HG03469 (cell line): Measurements from ENCODE around the gene IBSP.

Experiments
- ATAC-seq: cut with Tn5 transposase; IDR thresholded peaks from one replicate; pipeline ENCODE4 v1.9.1; 2021; ENCODE audit warnings: mild to moderate bottlenecking, moderate library complexity, moderate number of reproducible peaks; ENCODE audit not compliant: unreplicated experiment

Gene IBSP, protein sequence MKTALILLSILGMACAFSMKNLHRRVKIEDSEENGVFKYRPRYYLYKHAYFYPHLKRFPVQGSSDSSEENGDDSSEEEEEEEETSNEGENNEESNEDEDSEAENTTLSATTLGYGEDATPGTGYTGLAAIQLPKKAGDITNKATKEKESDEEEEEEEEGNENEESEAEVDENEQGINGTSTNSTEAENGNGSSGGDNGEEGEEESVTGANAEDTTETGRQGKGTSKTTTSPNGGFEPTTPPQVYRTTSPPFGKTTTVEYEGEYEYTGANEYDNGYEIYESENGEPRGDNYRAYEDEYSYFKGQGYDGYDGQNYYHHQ

DNA sequence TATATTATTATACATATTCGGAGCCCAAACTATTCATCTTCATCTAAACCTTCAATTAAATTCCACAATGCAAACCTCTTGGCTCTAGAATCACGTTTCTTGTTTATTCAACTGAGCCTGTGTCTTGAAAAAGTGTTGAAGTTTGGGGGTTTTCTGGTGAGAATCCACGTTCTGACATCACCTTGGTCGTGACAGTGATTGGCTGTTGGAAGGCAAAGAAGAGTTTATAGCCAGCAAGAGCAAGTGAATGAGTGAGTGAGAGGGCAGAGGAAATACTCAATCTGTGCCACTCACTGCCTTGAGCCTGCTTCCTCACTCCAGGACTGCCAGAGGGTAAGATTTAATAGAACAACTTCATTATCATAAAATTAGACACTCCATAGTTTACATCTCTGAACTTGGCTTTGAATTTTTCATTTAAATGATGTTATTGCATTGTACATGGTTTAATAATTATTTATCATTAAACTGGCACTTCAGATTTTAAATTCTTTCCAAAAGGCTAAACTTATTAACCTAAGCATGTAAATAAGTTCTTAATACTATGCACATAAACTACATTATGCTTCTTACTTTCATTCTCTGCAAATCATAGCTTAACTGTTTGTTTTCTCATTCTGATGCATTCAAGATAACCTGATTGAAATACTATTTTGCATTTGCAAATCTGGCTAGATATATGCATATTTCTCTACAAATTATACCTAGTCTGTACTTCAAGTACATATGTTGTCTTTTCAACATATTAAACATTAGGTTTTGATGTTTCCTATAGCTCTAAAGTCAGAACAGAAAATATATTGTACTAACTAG lies at the start of gene IBSP:
TSS of gene IBSP (plus strand) at position 254 of the 813 bp plus-strand sequence. CDS start 2,808 bp downstream, outside the sequence.
- ATAC-seq, result no peak

DNA sequence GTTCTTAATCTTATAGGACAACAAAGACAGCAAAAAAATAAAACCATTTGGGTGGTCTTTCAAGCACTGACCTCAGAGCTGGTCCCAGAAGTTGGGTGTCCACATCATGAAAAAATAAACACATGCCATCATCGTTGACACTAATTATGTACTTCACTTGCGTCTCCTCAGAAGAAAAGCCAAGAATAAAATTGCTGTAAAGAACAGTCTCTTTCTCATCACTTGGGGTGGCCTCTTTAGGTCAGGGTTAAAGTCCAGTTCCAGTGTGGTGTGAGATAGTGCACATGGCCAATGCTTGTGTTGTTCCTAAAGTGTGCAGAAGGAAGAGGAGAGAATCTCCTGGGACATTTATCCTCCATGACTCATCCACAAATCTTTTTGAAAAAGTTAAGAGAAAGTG lies 49.5 kb upstream of the IBSP start:
- no peak for ATAC-seq

DNA sequence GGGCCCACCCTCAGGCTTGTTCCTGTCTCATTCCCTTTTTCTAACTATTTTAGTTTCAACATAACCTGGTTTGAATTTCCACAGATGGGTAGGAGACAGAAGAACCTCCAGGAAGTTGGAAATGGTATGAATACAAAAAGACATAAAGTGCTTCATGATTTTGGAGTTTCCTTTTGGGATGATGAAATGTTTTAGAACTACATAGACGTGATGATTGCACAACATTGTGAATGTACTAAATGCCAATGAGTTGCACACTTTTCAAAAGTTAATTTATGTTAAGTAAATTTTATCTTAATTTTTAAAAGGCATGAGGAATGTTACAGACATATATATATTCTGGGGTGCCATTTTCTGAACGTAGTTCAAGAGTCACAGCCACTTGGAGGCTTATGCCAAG lies 41.1 kb upstream of the IBSP start:
- no peak for ATAC-seq

DNA sequence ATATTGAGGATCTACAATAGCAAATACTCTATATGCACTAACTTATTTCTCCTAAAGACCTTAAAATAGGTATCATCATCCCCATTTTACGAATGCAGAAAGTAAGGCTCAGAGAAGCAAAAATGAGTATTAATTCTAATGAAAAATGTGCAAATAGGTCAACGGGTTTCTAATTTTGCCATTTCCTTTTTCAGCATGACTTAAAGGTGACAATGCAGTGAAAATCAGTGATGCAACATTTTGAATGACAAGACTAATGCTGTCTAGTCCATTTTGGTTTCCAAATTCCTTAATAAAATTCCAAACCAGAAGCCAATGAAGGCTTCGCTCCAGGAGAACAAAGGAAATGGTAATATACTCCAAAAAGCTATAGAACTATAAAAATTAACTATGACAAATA lies 37.0 kb upstream of the IBSP start:
- ATAC-seq, result no peak

DNA sequence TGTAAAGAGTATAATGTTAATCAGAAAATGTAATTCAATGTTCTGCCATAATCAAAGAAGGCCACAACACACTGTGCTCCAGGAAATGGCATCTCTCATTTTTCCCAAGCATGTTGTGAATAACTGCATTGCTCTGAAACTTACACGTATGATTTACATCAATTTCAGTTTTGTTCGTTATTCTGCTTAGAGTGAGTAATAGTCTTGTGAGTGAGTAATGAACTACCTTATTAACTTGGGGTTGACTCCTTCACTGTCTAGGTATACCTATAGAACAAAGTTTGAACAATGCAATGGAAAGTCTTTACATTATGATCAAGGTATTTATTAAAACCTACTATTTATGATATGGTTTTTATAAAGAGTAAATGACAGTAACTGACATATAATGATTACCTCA lies 17.8 kb upstream of the IBSP start:
- no peak for ATAC-seq

DNA sequence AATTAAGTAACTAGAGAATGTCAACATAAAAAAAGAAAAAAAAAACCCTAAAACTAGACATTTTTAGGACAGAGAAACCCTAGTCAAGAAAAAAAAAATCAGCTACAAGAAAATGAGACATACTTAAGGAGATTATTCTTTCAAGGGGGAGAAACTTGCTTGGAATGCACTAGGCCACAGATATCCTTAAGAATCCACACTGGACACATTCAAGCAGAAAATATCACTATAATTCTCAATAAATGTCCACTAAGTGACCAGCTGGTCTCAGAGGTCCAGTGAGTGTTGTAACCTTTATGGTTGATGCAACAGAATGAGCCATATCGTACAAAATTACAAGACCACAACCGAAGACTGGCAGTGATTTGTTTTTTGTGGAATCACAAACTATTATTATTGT lies 15.6 kb upstream of the IBSP start:
- no peak for ATAC-seq

DNA sequence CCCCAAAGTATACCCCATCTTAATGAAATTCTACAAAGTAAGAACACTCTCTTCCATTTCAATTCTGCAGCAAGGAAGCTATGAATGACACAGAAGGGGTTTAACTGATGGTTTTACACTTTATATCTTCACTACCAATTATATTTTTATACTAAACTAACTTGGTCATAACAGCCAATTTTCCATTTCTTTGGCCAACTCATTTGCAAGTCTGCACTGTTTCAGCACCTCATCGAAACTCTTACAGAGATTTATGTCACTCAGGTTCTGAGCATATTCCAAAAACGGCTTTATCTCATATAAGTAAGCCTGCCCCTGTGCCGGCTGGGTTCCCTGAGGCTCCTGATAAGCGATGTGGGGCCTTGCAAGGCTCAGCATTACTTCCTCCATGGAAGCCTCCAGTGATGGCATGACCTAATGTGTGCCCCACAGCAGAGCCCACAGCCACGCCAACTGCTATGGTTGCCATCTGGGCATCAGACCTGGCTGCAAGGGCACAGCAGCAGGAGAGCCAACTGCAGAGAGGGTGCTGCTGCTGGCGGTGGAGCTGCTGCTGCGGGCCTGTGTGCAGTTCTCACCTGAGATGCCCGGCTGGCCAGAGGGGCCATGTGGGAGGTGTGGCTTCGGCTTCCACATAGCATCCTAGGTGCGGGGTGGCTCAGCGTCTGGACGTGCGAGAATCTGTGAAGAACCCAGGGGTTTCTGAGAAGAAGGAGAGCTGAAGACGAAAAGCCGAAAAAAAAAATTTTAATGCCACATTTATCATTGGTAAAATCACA lies 13.4 kb upstream of the IBSP start:
- no peak for ATAC-seq

DNA sequence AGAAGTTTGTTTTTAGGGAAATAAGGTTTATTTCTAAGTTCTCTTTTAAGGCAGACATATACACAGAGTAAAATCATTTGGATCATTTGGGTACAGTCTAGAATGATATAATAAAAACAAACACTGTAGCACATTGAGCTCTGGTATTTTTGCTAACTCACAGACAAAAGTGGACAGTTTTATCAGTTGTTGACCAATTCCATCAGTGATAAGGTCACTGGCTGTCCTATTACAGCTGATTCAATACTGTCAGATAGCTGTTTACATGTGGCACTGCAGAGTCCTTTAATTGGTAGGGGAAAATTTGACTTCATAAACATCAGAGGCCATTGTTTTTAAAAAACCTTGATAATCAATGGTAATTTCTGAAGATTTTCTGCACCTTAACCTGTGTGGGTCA lies 3.5 kb downstream of the IBSP start:
- no peak for ATAC-seq

DNA sequence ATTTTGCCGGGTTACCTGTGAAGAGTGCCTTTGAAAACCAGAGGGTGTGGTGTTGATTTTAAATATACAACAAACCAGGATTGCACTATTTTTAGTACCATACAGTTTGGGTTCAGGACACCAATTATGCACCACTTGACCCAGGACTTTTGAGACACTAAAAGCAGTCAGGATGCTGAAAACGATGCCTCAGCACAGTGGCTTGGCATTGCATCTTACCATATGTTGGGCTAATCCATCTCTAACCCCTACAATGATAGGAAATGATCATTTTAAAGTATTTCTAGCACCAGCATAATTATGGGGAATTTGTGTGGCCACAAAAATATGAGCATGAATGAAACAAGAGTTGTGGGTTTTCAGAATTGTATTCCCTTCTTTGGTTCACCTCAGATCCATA lies 4.1 kb downstream of the IBSP start:
- no peak for ATAC-seq

DNA sequence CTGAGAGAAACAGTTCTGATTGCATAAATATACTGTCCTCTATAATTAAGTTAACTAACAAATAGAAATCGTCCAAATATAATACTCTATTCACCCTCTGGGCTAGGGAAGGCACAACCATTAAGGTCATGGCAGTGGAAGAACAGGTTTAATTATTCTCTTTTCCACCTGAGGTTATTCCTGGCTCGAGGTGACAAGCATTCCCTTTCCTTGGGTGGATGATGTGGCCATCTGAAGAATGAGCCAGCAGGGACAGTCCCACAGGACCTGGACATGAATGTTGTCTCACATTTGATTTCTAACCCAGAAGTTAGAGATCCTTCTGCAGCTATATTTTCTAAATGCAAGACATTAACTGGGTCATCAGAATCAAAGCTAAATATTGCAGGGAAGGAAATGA lies 5.5 kb downstream of the IBSP start:
- ATAC-seq, result no peak

DNA sequence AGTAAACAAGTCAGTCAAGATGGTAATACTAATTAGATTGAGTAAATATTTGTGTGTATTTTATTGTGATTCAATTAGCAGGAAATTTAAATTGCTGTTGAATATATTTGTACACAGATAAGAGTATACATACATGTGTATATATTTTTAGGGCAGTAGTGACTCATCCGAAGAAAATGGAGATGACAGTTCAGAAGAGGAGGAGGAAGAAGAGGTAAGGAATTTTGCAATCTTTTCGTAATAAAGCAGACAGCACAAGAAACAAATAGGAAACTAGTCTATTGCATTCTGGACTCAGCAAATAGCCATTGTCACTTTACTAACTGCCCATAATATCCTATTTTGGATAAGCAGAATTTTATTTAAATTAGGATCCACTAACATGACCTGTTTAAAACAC lies 6.6 kb downstream of the IBSP start:
- no peak for ATAC-seq

DNA sequence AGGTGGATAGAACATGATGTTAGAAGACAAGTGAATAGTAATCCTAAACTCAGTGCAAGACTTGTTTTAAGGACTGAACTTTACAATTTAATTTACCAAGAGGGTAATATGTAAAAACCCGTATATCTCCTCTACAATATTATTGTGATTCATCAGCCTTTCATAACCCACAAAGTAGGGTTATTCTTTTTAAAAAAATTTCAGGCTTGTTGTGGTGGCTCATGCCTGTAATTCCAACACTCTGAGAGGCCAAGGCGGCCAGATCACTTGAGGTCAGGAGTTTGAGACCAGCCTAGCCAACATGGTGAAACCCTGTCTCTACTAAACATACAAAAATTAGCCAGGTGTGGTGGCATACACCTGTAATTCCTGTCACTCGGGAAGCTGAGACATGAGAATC lies 7.2 kb downstream of the IBSP start:
- no peak for ATAC-seq

DNA sequence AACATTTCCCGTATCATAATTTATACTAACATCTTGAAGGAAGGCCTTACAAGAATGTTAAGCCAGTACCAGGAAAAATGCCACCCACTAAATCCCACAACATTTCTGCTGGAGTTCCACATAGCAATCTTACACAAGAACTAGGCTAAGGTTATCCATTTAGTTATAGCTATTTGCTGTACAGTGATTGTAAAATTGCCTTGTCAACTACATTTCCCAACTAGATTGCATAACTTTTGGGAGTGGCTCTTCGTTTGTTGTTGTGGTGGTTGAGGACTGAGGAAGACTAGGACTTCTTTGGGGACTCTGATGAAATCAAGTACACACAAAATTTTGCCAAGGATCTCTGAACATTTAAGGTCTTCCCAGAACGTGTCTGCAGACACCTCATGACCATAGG lies 8.0 kb downstream of the IBSP start:
- ATAC-seq, result no peak

DNA sequence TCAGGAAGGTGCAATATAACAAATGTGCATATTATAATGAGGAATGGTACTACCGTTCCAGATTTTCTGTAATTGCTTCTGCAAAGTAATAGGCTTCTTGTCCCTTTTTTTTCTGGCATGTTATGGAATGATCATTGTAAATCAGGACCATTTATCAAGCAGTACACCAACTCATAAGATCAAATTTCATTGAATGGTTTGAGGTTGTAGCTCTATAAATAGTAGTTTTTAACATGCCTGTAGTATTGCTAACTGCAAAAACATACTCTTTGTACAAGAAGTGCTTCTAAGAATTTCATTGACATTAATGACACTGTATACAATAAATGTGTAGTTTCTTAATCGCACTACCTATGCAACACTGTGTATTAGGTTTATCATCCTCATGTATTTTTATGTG lies 12.6 kb downstream of the IBSP start:
- ATAC-seq, result no peak

DNA sequence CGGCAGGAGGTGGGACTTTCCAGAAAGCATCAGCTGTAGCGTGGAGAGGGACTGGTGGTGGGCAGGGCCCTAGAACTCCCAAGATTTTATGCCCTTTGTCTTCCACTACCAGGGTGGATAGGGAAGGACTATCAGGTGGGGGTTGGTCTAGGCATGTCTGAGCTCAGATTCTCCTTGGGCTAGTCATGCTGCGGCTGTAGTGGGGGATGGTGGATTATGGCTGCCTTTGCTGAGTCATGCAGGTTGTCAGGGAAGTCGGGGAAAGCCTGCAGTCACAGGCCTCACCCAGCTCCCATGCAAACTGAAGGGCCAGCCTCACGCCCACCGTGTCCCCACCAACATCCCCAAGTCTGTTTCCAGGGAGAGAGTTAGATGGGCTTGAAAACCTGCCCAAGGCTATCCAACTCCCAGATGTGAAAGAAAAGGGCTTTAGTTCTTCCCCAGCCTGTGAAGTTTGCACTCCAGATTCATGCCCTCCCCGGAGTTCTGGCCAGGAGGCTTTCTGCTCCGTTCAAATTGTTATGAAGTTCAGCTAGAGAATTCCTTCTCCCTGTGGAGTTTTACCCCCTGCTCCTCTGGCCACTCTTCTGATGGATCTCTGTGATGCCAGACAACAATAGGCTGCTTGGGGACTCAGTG lies 20.0 kb downstream of the IBSP start:
- ATAC-seq, result no peak

DNA sequence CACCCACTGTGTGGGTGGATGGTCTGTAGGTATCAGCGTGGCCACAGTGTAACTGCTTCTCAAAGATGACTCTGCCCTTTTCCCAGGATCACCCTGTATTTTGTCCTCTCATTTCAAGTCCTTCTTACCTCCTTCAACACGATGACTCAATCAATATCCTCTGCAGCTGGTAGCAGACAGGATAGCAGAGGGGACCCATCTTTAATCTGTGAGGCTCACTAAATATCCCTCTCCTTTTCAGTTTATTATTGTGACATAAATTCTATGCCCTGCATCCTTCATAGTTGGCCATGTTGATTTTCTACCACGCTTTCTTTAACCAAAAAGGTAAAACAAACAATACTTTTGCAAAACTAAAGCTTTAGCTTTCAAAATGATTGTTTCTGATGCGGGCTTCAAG lies 23.8 kb downstream of the IBSP start:
- no peak for ATAC-seq

DNA sequence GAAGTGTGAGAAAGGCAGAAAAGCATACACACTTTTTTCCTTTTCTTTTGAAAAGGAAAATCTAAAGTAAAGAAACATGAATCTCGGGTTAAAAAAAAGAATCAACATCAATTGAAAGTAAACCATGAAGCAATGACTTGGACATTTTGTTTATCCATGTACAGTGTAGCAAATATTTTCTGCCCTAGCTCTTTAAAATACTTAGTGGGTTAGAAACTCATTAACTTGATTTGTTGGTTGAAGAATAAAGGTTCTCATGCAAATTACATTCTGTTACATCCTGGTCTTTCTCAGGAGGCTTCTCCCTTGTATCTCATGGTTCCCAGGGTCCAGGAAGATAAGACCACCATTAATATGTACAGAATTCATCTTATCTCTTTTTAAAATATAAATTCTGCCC lies 24.4 kb downstream of the IBSP start:
- ATAC-seq, result no peak

DNA sequence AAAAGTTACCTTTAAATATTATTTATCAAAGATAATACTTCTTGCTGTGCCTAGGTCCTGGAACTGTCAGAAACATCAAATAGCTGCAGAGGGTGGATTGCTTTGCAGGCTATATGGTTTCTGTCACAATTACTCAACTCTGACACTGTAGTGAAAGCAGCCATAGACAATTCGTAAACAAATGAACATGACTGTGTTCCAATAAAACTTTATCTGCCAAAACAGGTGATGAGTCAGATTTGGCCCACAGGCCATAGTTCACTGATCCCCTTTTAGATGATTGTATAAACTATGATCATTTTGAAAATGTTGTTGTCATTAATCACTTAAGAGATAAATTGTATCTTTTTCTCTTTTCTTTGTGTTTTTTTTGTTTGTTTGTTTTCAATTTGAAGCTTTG lies 25.0 kb downstream of the IBSP start:
- ATAC-seq, result no peak

DNA sequence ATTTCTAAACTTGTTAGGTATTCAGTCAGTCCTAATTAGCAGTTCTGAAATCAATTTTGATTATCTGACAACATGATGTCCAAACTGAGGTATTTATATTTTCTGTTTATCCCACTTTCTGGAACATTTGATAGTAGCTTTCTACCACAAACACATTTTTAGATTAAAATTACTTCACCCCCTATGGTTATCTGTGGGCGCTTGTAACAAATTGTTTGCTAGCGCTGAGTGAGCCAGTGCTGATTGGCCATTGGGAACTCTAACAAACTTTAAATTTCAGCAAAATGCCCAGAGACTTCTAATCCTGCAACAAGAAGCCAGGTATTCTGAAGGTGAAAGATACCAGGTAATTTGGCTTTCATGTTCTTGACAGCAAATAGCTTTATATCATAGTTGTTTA lies 33.3 kb downstream of the IBSP start, which contains the start of gene MEPE:
TSS of gene MEPE (plus strand) at position 301 of the 400 bp plus-strand sequence. CDS start 1,746 bp downstream, outside the sequence.
- ATAC-seq, result no peak

DNA sequence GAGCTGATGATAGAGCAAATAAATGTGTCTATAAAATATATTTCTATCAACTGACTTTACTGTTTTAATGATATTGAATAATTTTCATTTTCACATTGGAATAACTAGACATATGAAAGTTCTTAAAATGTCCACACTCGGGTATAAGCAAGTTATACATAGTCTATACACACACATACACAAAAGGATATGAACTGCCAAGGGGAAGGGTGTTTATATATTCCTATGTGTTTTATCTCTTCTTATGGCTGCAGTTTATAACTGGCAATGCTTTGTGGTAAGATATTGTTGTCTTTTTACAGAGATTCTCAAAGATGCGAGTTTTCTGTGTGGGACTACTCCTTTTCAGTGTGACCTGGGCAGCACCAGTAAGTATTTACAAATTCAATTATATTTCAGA lies 35.0 kb downstream of the IBSP start:
- ATAC-seq, result no peak

DNA sequence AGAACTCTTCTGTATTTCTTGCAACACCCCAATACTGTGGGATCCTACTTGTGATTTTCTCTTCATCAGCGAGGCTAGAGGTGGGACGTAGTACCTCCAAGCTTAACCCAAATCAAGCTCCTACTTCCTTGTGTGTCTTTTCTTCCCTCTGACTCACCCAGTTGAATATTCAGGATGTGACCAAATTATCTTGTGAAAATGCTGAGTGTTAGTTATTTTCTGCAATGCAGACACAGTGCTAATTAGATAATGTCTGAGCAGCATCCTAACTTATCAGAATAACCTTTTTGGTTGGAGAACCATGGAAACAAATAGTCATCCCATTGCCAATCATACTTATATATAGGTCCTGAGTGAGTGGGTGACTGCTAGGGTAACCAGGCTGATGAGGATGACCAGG lies 35.8 kb downstream of the IBSP start:
- ATAC-seq, result no peak
